Fibroblast of peridontal ligament (primary cell): ENCODE results near the gene NUAK2.
"Not testable (repeated sequence)": the region's sequence is repeated elsewhere in the genome, so short reads cannot be mapped to it uniquely, and the experiment has no call there.

ENCODE experiments used
- DNase-seq: peaks from one replicate; pipeline ENCODE4 v3.0.0-alpha.2; 2010; ENCODE audit errors: extremely low read depth

Gene NUAK2

GRCh38 chr1:205298191-205298994 is 23.2 kb downstream of the NUAK2 start:
- peak; percentile 98 for DNase-seq

GRCh38 chr1:205297546-205298177 is 23.9 kb downstream of the NUAK2 start:
- not testable (repeated sequence) for DNase-seq

GRCh38 chr1:205296154-205296553 is 25.4 kb downstream of the NUAK2 start:
- no peak for DNase-seq

- no peak for DNase-seq
These were observed 26.6 kb downstream of the NUAK2 start for GRCh38 chr1:205294934-205295333.

GRCh38 chr1:205294175-205294917 is 27.2 kb downstream of the NUAK2 start:
- DNase-seq: peak; percentile 94

GRCh38 chr1:205293350-205294074 is 28.0 kb downstream of the NUAK2 start:
- DNase-seq: no peak

GRCh38 chr1:205291596-205291995 is 29.9 kb downstream of the NUAK2 start:
- DNase-seq: no peak

- DNase-seq: no peak
These were observed 33.6 kb downstream of the NUAK2 start for GRCh38 chr1:205287767-205288559.

GRCh38 chr1:205287076-205287475 is 34.5 kb downstream of the NUAK2 start:
- DNase-seq: peak; percentile 18

- peak; percentile 41 for DNase-seq
These were observed 35.1 kb downstream of the NUAK2 start for GRCh38 chr1:205286335-205286950.

- peak; percentile 63 for DNase-seq
These were observed 36.0 kb downstream of the NUAK2 start for GRCh38 chr1:205285381-205286101.

- peak; percentile 83 for DNase-seq
These were observed 37.0 kb downstream of the NUAK2 start for GRCh38 chr1:205284420-205285144.

- DNase-seq: no peak
These were observed 38.0 kb downstream of the NUAK2 start for GRCh38 chr1:205283270-205284147.

- DNase-seq: not testable (repeated sequence)
These were observed 40.7 kb downstream of the NUAK2 start for GRCh38 chr1:205280666-205281395.

GRCh38 chr1:205279986-205280385 is 41.6 kb downstream of the NUAK2 start:
- DNase-seq: no peak

GRCh38 chr1:205276689-205277065 is 44.9 kb downstream of the NUAK2 start:
- no peak for DNase-seq

- DNase-seq: no peak
These were observed 45.4 kb downstream of the NUAK2 start for GRCh38 chr1:205275916-205276688.
